Measurements from ENCODE around the gene CDY1. TPM values are rescaled to one million over a fixed set of nuclear protein-coding genes. Genes with fewer than 3 reads are reported as not detected.
"Not testable (repeated sequence)": the region's sequence is repeated elsewhere in the genome, so short reads cannot be mapped to it uniquely, and the experiment has no call there.

Gene CDY1
- total RNA-seq, 1 experiment from 2014 or later = not detected

GRCh38 chrY:25643024-25643915, 21.4 kb downstream of the CDY1 start:
- H3K9me2 ChIP-seq (replicated peaks; ENCODE audit: low read length); H3K36me3 ChIP-seq (ENCODE audit: low read depth, low read length); BruUV-seq (replicated peaks); H3K9ac ChIP-seq (ENCODE audit: low read length); DNase-seq; H3K27ac ChIP-seq (ENCODE audit: low read length); H3K4me3 ChIP-seq (ENCODE audit: low read length); H2AFZ ChIP-seq (ENCODE audit: low read length); H3K27me3 ChIP-seq (ENCODE audit: low read length); POLR2A ChIA-PET (ENCODE audit: unreplicated experiment); intact Hi-C loops (cut with micrococcal nuclease); ATAC-seq; H3K79me2 ChIP-seq (ENCODE audit: low read length); H3K4me2 ChIP-seq (ENCODE audit: low read length); CTCF ChIA-PET; H3K4me1 ChIP-seq (ENCODE audit: insufficient read depth, low read length); H3F3A ChIP-seq (ENCODE audit: low read length, unreplicated experiment); H3K9me3 ChIP-seq (ENCODE audit: low read length); H4K20me1 ChIP-seq (ENCODE audit: low read length): not testable (repeated sequence)
